Neutrophil (primary cell): ENCODE results near the gene VAC14.

Experiments
- H3K27ac ChIP-seq: fragments of 200-600 bp; sonication (generic); 2 replicates; pipeline ENCODE4 v1.5.1; 2016; ENCODE audit warnings: mild to moderate bottlenecking, moderate library complexity
- H3K27me3 ChIP-seq: fragments of 200-600 bp; sonication (generic); 2 replicates; pipeline ENCODE4 v1.6.0; 2016; ENCODE audit warnings: mild to moderate bottlenecking
- H3K36me3 ChIP-seq: fragments of 200-600 bp; sonication (generic); 2 replicates; pipeline ENCODE4 v1.5.1; 2017
- H3K4me1 ChIP-seq, 2 experiments: fragments of 200-600 bp in 1 of 2; sonication (generic) in 1 of 2; 1 replicate in 1 of 2; 2 replicates in 1 of 2; pipeline versions ENCODE4 v1.5.1 to v1.6.1; 2013 to 2016; ENCODE audit warnings: low read depth in 1 of 2, low read length in 1 of 2, mild to moderate bottlenecking in 1 of 2, moderate library complexity in 1 of 2; ENCODE audit not compliant: control insufficient read depth in 1 of 2, insufficient read depth in 1 of 2
- H3K4me3 ChIP-seq, 2 experiments: fragments of 200-600 bp in 1 of 2; sonication (generic) in 1 of 2; 1 replicate in 1 of 2; 2 replicates in 1 of 2; pipeline ENCODE4 v1.5.1; 2013 to 2016; ENCODE audit warnings: low read depth in 1 of 2, low read length in 1 of 2, mild to moderate bottlenecking in 1 of 2, moderate library complexity in 1 of 2
- H3K9me3 ChIP-seq: fragments of 200-600 bp; sonication (generic); 2 replicates; pipeline ENCODE4 v1.5.1; 2016
- CTCF ChIP-seq: fragments of 200-600 bp; sonication (generic); IDR thresholded peaks from 2 replicates; pipeline ENCODE4 v1.5.1; 2016; ENCODE audit warnings: antibody characterized with exemption

Gene VAC14

GRCh38 chr16:70678898-70679670 lies 121.9 kb downstream of the VAC14 start:
- H3K27me3 ChIP-seq: peaks cover under 1% of the 10 kb centered on the region
- H3K4me1 ChIP-seq: no peaks in the 10 kb centered on the region
- H3K27ac ChIP-seq: no peak overlapping the region
- no peak for TF ChIP-seq CTCF
- no peaks in the 10 kb centered on the region for H3K36me3 ChIP-seq
- no peaks in the 10 kb centered on the region for H3K9me3 ChIP-seq
- H3K4me3 ChIP-seq: no peak overlapping the region

- H3K9me3 ChIP-seq: no peaks in the 10 kb centered on the region
- no peaks in the 10 kb centered on the region for H3K36me3 ChIP-seq
- no peaks in the 10 kb centered on the region for H3K27me3 ChIP-seq
- no peak for TF ChIP-seq CTCF
- H3K4me3 ChIP-seq: no peak overlapping the region
- H3K4me1 ChIP-seq: no peaks in the 10 kb centered on the region
- no peak overlapping the region for H3K27ac ChIP-seq
Measured at GRCh38 chr16:70678121-70678897, 122.6 kb downstream of the VAC14 start.

GRCh38 chr16:70677499-70678120 lies 123.3 kb downstream of the VAC14 start:
- H3K27me3 ChIP-seq: no peaks in the 10 kb centered on the region
- no peaks in the 10 kb centered on the region for H3K36me3 ChIP-seq
- no peak overlapping the region for H3K4me3 ChIP-seq
- TF ChIP-seq CTCF: no peak
- no peak overlapping the region for H3K27ac ChIP-seq
- no peaks in the 10 kb centered on the region for H3K9me3 ChIP-seq
- no peaks in the 10 kb centered on the region for H3K4me1 ChIP-seq

- H3K36me3 ChIP-seq: no peaks in the 10 kb centered on the region
- no peaks in the 10 kb centered on the region for H3K9me3 ChIP-seq
- no peak for TF ChIP-seq CTCF
- H3K27me3 ChIP-seq: no peaks in the 10 kb centered on the region
- H3K27ac ChIP-seq: no peak overlapping the region
- no peak overlapping the region for H3K4me3 ChIP-seq
- H3K4me1 ChIP-seq: no peaks in the 10 kb centered on the region
Measured at GRCh38 chr16:70676675-70677498, 124.1 kb downstream of the VAC14 start.

- TF ChIP-seq CTCF: no peak
- no peaks in the 10 kb centered on the region for H3K27me3 ChIP-seq
- H3K9me3 ChIP-seq: no peaks in the 10 kb centered on the region
- no peak overlapping the region for H3K27ac ChIP-seq
- H3K36me3 ChIP-seq: no peaks in the 10 kb centered on the region
- H3K4me1 ChIP-seq: no peaks in the 10 kb centered on the region
- H3K4me3 ChIP-seq: no peak overlapping the region
Measured at GRCh38 chr16:70675851-70676513, 125.0 kb downstream of the VAC14 start.
